Measurements from ENCODE around the gene LRRC8C.

Gene LRRC8C

DNA sequence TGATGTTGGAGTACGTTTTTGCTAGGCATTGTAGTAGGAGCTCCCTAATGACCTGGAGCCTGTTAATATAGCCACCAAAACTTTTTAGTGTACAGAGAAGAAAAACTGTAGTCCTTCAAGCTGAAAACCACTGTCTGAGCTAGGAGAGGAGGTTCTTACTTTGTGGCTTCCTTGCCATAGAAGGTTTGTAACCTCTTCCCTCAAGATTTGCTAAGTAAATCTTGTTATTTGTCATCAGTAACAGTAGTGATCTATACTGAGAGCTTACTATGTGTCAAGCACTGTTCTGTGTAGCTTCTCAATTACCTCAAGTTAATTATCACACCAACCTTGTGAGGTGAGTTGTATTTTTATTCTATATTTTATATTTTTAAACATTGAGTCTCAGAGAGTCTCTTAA lies 21.2 kb upstream of the LRRC8C start:
- Histone ChIP-seq H2AFZ (ENCODE audit: low read length) (no peak overlapping the region), H3K79me2 (ENCODE audit: insufficient read depth, low read length) (no peaks in the 10 kb centered on the region), H3K4me1 (ENCODE audit: insufficient read depth, low read length, severe bottlenecking) (peaks cover 50% of the 10 kb centered on the region), H3F3A (ENCODE audit: insufficient read depth, low read length) (no peaks in the 10 kb centered on the region), H3K4me3 (ENCODE audit: low read depth, low read length, poor library complexity, severe bottlenecking) (no peak overlapping the region), H3K27ac (ENCODE audit: low read depth, low read length, poor library complexity, severe bottlenecking) (no peak overlapping the region), H3K9me2 (ENCODE audit: low read depth, low read length) (no peaks in the 10 kb centered on the region), H4K20me1 (ENCODE audit: insufficient read depth, low read length) (no peaks in the 10 kb centered on the region), H3K9me3 (ENCODE audit: low read length) (no peaks in the 10 kb centered on the region), H3K36me3 (ENCODE audit: insufficient read depth, low read length) (no peaks in the 10 kb centered on the region), H3K4me2 (ENCODE audit: low read length) (no peak overlapping the region), H3K9ac (ENCODE audit: low read length) (no peak overlapping the region), H3K27me3 (ENCODE audit: insufficient read depth, low read length) (no peaks in the 10 kb centered on the region)
- no peak for TF ChIP-seq EZH2 (IDR thresholded peaks at IDR 0.05; ENCODE audit: borderline replicate concordance, low read length)
- no peak for TF ChIP-seq CTCF (IDR thresholded peaks at IDR 0.05; ENCODE audit: low read length)

- Histone ChIP-seq H3K36me3 (ENCODE audit: insufficient read depth, low read length) (peaks cover 4% of the 10 kb centered on the region; the same call in 1 of the 2 replicates), H3K27ac (ENCODE audit: low read depth, low read length, poor library complexity, severe bottlenecking) (no peak overlapping the region), H3K9ac (ENCODE audit: low read length) (no peak overlapping the region), H3K4me1 (ENCODE audit: insufficient read depth, low read length, severe bottlenecking) (peaks cover 28% of the 10 kb centered on the region), H3K4me3 (ENCODE audit: low read depth, low read length, poor library complexity, severe bottlenecking) (no peak overlapping the region), H3F3A (ENCODE audit: insufficient read depth, low read length) (no peaks in the 10 kb centered on the region), H3K4me2 (ENCODE audit: low read length) (no peak overlapping the region), H2AFZ (ENCODE audit: low read length) (no peak overlapping the region), H3K27me3 (ENCODE audit: insufficient read depth, low read length) (no peaks in the 10 kb centered on the region), H3K79me2 (ENCODE audit: insufficient read depth, low read length) (no peaks in the 10 kb centered on the region), H3K9me2 (ENCODE audit: low read depth, low read length) (no peaks in the 10 kb centered on the region), H3K9me3 (ENCODE audit: low read length) (0 out of 2 replicates have a peak, but pooled peaks cover 4% of the 10 kb centered on the region), H4K20me1 (ENCODE audit: insufficient read depth, low read length) (no peaks in the 10 kb centered on the region)
- TF ChIP-seq CTCF (IDR thresholded peaks at IDR 0.05; ENCODE audit: low read length) (no peak), EZH2 (IDR thresholded peaks at IDR 0.05; ENCODE audit: borderline replicate concordance, low read length) (no peak)
Observed at GRCh38 chr1:89613928-89614327, 19.0 kb upstream of the LRRC8C start.

DNA sequence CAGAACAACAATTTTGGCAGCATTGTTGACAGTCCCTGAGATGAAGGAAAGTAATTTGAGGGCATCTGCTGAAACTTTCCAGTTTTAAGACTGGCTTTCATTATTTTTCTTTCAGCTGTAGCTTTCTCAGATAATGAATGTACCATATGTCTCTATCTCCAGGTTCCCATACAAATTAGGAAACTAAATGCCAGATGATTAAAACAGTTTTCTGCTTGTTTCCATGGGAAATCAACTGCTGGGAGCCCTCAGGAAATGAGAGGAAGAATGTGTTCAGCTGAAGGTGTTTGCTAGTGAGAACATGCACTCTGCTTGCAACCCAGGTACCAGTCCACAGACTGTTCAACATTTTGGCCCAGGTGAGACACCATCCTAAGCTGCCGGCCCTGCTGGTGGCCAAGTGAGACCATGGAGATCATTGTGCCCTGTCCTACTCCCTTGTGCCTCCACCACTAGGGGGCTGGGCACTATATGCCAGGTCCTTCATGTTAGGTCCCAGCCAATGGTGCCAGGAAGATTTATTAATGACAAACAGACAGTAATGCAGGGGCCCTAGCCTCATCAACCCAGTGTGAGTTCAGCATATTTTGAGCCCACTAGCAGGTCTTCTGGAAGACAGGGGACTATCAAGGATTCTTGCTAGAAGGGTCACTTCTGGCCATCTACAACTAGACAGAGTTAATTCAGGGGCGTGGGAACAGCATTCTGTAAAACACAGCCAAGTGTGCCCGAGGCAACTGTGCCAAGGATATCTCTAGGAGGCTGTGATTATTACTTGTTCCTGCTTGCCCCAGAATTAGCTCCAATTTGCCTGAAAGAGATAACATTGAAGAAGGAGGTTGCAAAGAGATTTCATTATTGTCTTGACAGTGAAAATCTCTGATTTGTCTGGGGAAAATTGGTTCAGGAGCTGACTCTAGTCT lies 17.0 kb upstream of the LRRC8C start:
- H3K9ac ChIP-seq (ENCODE audit: low read length), result no peak overlapping the region
- no peak overlapping the region for H3K4me2 ChIP-seq (ENCODE audit: low read length)
- no peak overlapping the region for H3K4me3 ChIP-seq (ENCODE audit: low read depth, low read length, poor library complexity, severe bottlenecking)
- H2AFZ ChIP-seq (ENCODE audit: low read length), result no peak overlapping the region
- peak; percentile 71 for TF ChIP-seq CTCF (IDR thresholded peaks at IDR 0.05; ENCODE audit: low read length)
- TF ChIP-seq EZH2 (IDR thresholded peaks at IDR 0.05; ENCODE audit: borderline replicate concordance, low read length), result no peak
- H3K4me1 ChIP-seq (ENCODE audit: insufficient read depth, low read length, severe bottlenecking), result peaks cover 8% of the 10 kb centered on the region
- no peak overlapping the region for H3K27ac ChIP-seq (ENCODE audit: low read depth, low read length, poor library complexity, severe bottlenecking)
- 0 out of 2 replicates have a peak, but pooled peaks cover 4% of the 10 kb centered on the region for H3K9me3 ChIP-seq (ENCODE audit: low read length)
- no peaks in the 10 kb centered on the region for H3K79me2 ChIP-seq (ENCODE audit: insufficient read depth, low read length)
- no peaks in the 10 kb centered on the region for H4K20me1 ChIP-seq (ENCODE audit: insufficient read depth, low read length)
- no peaks in the 10 kb centered on the region for H3F3A ChIP-seq (ENCODE audit: insufficient read depth, low read length)
- no peaks in the 10 kb centered on the region for H3K27me3 ChIP-seq (ENCODE audit: insufficient read depth, low read length)
- peaks cover 4% of the 10 kb centered on the region; the same call in 1 of the 2 replicates for H3K36me3 ChIP-seq (ENCODE audit: insufficient read depth, low read length)
- no peaks in the 10 kb centered on the region for H3K9me2 ChIP-seq (ENCODE audit: low read depth, low read length)

All from OCI-LY1 (cell line).